K562 (cell line): ENCODE data around the gene MYO3B. TPM values are rescaled to one million over a fixed set of nuclear protein-coding genes. Genes with fewer than 3 reads are reported as not detected.

ENCODE experiments used
- ATAC-seq: fragments of 200-7000 bp; cut with Tn5 transposase; 3 replicates; pipeline ENCODE4 v1.9.1; 2020; ENCODE audit warnings: moderate library complexity
- BruUV-seq: library from RNA; stranded (reverse); fragments of 400-500 nt; replicated peaks from 2 replicates; lab custom pipeline; 2021; lab: Mats Ljungman, UMichigan
- CTCF ChIA-PET: fragments of 300-600 bp; formaldehyde crosslinking; extraction: SDS; loops from one replicate; lab custom pipeline; 2021; ENCODE audit warnings: low intra/inter-chr PET ratio; lab: Yijun Ruan, JAX
- POLR2A ChIA-PET: fragments of 300-600, 350-650 bp; sonication (Branson Sonifier 250); formaldehyde crosslinking; extraction: SDS; loops from one replicate; lab custom pipeline; 2021; ENCODE audit warnings: antibody characterized with exemption, inconsistent platforms; lab: Yijun Ruan, JAX
- DNase-seq, 4 experiments: peaks; one replicate each; pipeline versions ENCODE4 v3.0.0 to v3.0.0-alpha.2; 2011 to 2018; ENCODE audit warnings: low spot score in 3 of 4, mixed read lengths in 3 of 4; ENCODE audit errors: extremely low read depth in 1 of 4
- FAIRE-seq: peaks from 2 replicates; lab custom pipeline; 2011; peaks lifted over from hg19 to GRCh38; lab: Jason Lieb, UNC
- H2AFZ ChIP-seq: 2 replicates; pipeline ENCODE4 v1.6.0; 2011; ENCODE audit warnings: low read depth, low read length, control low read depth, inconsistent platforms
- H3K27ac ChIP-seq: fragments of 200-600 bp; 3 replicates; pipeline ENCODE4 v1.8.0; 2011; ENCODE audit warnings: low read depth, mild to moderate bottlenecking, control low read depth, inconsistent platforms, low read length, moderate library complexity, mixed read lengths; ENCODE audit errors: extremely low read depth
- H3K27me3 ChIP-seq, 2 experiments: fragments of 300-600 bp in 1 of 2; 2 replicates in 1 of 2; 3 replicates in 1 of 2; pipeline versions ENCODE4 v1.6.0 to v1.8.0; 2011; ENCODE audit warnings: inconsistent platforms in 2 of 2, low read length in 2 of 2, mild to moderate bottlenecking in 1 of 2, mixed read lengths in 1 of 2, moderate library complexity in 1 of 2; ENCODE audit not compliant: control insufficient read depth in 2 of 2, insufficient read depth in 2 of 2
- H3K36me3 ChIP-seq: fragments of 300-600 bp; 3 replicates; pipeline ENCODE4 v1.8.0; 2011; ENCODE audit warnings: mild to moderate bottlenecking, low read length, inconsistent platforms; ENCODE audit not compliant: control insufficient read depth, insufficient read depth
- H3K4me1 ChIP-seq, 2 experiments: fragments of 200-600 bp in 1 of 2; replicated peaks in 1 of 2; 2 replicates in 1 of 2; 3 replicates in 1 of 2; pipeline versions ENCODE4 v1.5.1 to v1.8.0; 2011; ENCODE audit warnings: inconsistent platforms in 2 of 2, low read length in 2 of 2, mild to moderate bottlenecking in 1 of 2, mixed read lengths in 1 of 2, moderate library complexity in 1 of 2; ENCODE audit not compliant: control insufficient read depth in 2 of 2, insufficient read depth in 2 of 2
- H3K4me2 ChIP-seq: 2 replicates; pipeline ENCODE4 v1.6.1; 2011; ENCODE audit warnings: low read length, control low read depth, inconsistent platforms, mixed read lengths; ENCODE audit not compliant: insufficient read depth
- H3K4me3 ChIP-seq: fragments of 200-600 bp; sonication (generic), shearing (Covaris generic); 2 replicates; pipeline ENCODE4 v1.5.1; 2016; ENCODE audit warnings: control low read depth, inconsistent platforms
- H3K79me2 ChIP-seq: fragments of 200-600 bp; 3 replicates; pipeline ENCODE4 v1.8.0; 2011; ENCODE audit warnings: low read length, inconsistent platforms; ENCODE audit not compliant: control insufficient read depth, insufficient read depth
- H3K9ac ChIP-seq, 2 experiments: 2 replicates each; pipeline versions ENCODE4 v1.6.0 to v1.6.1; 2011; ENCODE audit warnings: low read depth in 2 of 2, low read length in 2 of 2, control low read depth in 1 of 2, inconsistent platforms in 1 of 2, mild to moderate bottlenecking in 1 of 2, mixed read lengths in 1 of 2; ENCODE audit not compliant: insufficient read depth in 1 of 2
- H3K9me1 ChIP-seq: one replicate; pipeline ENCODE4 v1.6.0; 2011; ENCODE audit warnings: inconsistent platforms, mild to moderate bottlenecking, low read length, moderate library complexity; ENCODE audit not compliant: control insufficient read depth, insufficient read depth
- H3K9me3 ChIP-seq: replicated peaks from 2 replicates; pipeline ENCODE4 v1.5.1; 2011; ENCODE audit warnings: low read depth, low read length, inconsistent platforms; ENCODE audit not compliant: control insufficient read depth, insufficient read depth
- H4K20me1 ChIP-seq: replicated peaks from 2 replicates; pipeline ENCODE4 v1.6.1; 2011; ENCODE audit warnings: low read length, inconsistent platforms, mixed read lengths; ENCODE audit not compliant: control insufficient read depth, insufficient read depth
- CTCF ChIP-seq, 3 experiments: IDR thresholded peaks in 2 of 3; conservative IDR thresholded peaks in 1 of 3; 2 replicates each; pipeline ENCODE4 v1.5.1; 2011 to 2012; ENCODE audit warnings: low read length in 3 of 3, mild to moderate bottlenecking in 3 of 3, control low read depth in 2 of 3, improper control_type of control experiment in 1 of 3, inconsistent platforms in 1 of 3, low read depth in 1 of 3, mixed read lengths in 1 of 3, moderate library complexity in 1 of 3; ENCODE audit not compliant: insufficient read depth in 2 of 3
- CUX1 ChIP-seq: fragments of 200-800 bp; sonication (Bioruptor generic); IDR thresholded peaks from 2 replicates; pipeline ENCODE4 v1.6.1; 2016; ENCODE audit warnings: missing genetic modification characterization, missing compliant biosample characterization
- EGR1 ChIP-seq: fragments of 450-650 bp; conservative IDR thresholded peaks from 2 replicates; pipeline ENCODE4 v1.6.1; 2017; ENCODE audit warnings: mild to moderate bottlenecking
- ERF ChIP-seq: fragments of 450-650 bp; formaldehyde crosslinking; IDR thresholded peaks from 2 replicates; pipeline ENCODE4 v1.4.0; 2020; ENCODE audit warnings: mild to moderate bottlenecking, mixed read lengths
- HEY1 ChIP-seq: fragments of 250-450 bp; sonication (Bioruptor Pico); IDR thresholded peaks from 2 replicates; pipeline ENCODE4 v1.5.0; 2020; ENCODE audit warnings: mild to moderate bottlenecking, moderate library complexity, borderline replicate concordance
- PKNOX1 ChIP-seq: fragments of 450-650 bp; IDR thresholded peaks from 2 replicates; pipeline ENCODE4 v1.6.1; 2016
- SLC30A9 ChIP-seq: fragments of 250-450 bp; sonication (Bioruptor Pico); IDR thresholded peaks from 2 replicates; pipeline ENCODE4 v1.8.0; 2022; ENCODE audit warnings: mild to moderate bottlenecking, moderate library complexity
- SRSF9 ChIP-seq: fragments of 200-400 bp; formaldehyde crosslinking; IDR thresholded peaks from 2 replicates; pipeline ENCODE4 v1.6.1; 2017; ENCODE audit warnings: low read depth, low read length, borderline replicate concordance
- USF1 ChIP-seq: sonication (generic); formaldehyde crosslinking; IDR thresholded peaks from 2 replicates; pipeline ENCODE4 v1.9.0; 2022; ENCODE audit warnings: mild to moderate bottlenecking, missing genetic modification reagents
- ZNF280A ChIP-seq: fragments of 450-650 bp; IDR thresholded peaks from 2 replicates; pipeline ENCODE4 v1.6.1; 2018; ENCODE audit warnings: mild to moderate bottlenecking, low read depth; ENCODE audit not compliant: partially characterized antibody
- ZZZ3 ChIP-seq: fragments of 450-650 bp; IDR thresholded peaks from 2 replicates; pipeline ENCODE4 v1.6.1; 2016; ENCODE audit warnings: antibody characterized with exemption, mild to moderate bottlenecking, moderate library complexity
- WGBS: fragments of 100-300 bp; shearing (Covaris generic); methylation state at CpG from one replicate; pipeline ENCODE4 v1.1.6; 2016; ENCODE audit warnings: low coverage, mixed read lengths; ENCODE audit not compliant: insufficient coverage; ENCODE audit errors: missing lambda C conversion rate; 5-methylcytosine and 5-hydroxymethylcytosine counted together
- in situ Hi-C: fragments of 300-500 bp; cut with MboI; formaldehyde crosslinking; loops from 4 replicates; pipeline ENCODE4 v1.15.0; 2018; ENCODE audit warnings: inconsistent platforms, mixed read lengths
- intact Hi-C: fragments of 100-400 bp; cut with micrococcal nuclease; formaldehyde crosslinking; loops from 2 replicates; pipeline ENCODE4 v1.14.2; 2022
- polyA plus RNA-seq, 8 experiments: library from polyadenylated mRNA; depleted of rRNA in 4 of 8; stranded (reverse) in 5 of 8; unstranded in 3 of 8; fragments of >200 nt; fragmentation: Nextera tagmentation in 2 of 8; fragmentation: Illumina TruSeq in 1 of 8; extraction: Ambion mirVana in 2 of 8; extraction: Trizol in 1 of 8; gene quantifications; 2 replicates each; pipeline versions ENCODE4 v1.2.1 to v1.2.3, GENCODE V29; 2011 to 2014; ENCODE audit warnings: inconsistent platforms in 1 of 8, missing spikeins in 1 of 8
- total RNA-seq, 7 experiments: library from RNA; depleted of rRNA in 6 of 7; stranded (reverse); fragments of >200 nt in 6 of 7; fragmentation: Illumina TruSeq in 2 of 7; extraction: Trizol in 2 of 7; gene quantifications; 2 replicates each; pipeline versions ENCODE4 v1.2.1 to v1.2.3, GENCODE V29; 2011 to 2021; ENCODE audit warnings: low replicate concordance in 1 of 7

Gene MYO3B
- total and polyA plus RNA-seq, 9 of the 15 experiments (the other 6 are each of a cell fraction or from before 2014, with no cell fraction given) = 2.7 to 6.5 (median 3.6) TPM

- no peak for FAIRE-seq
- Histone ChIP-seq H4K20me1 (no peaks in the 10 kb centered on the region; the same call in 1 of the 2 replicates), H3K9me3 (no peaks in the 10 kb centered on the region), H3K79me2 (no peaks in the 10 kb centered on the region), H3K4me2 (no peak overlapping the region), H3K36me3 (no peaks in the 10 kb centered on the region), H3K9ac (no peak overlapping the region), H3K4me1 (no peaks in the 10 kb centered on the region; a peak in 1 of 5 replicates), H3K27ac (no peak overlapping the region), H3K9me1 (no peaks in the 10 kb centered on the region), H2AFZ (no peak overlapping the region), H3K27me3 (peaks cover 0 to 6% of the 10 kb centered on the region in 2 experiments; a peak in 2 of 5 replicates), H3K4me3 (no peak overlapping the region)
- in situ Hi-C loops = no loop called here
- POLR2A ChIA-PET = interaction anchor here (1.4 kb wide), 1 partner anchor 9 kb away, joined by 6 read pairs; no protein-coding TSS in a partner anchor
- no TSS peak for BruUV-seq
- CTCF ChIA-PET = no interaction called here
- WGBS = 11% methylated on average over 4 of the region's 4 CpGs
- intact Hi-C loops = loop anchor here (10.0 kb wide), 1 partner anchor 291 kb away; the partner anchor contains the start of gene GAD1
- no peak for DNase-seq
- ATAC-seq = peak; percentile 61; the same call in 1 of the 3 replicates
- TF ChIP-seq CUX1 (CRISPR knock-in tag) (no peak), CTCF (IDR thresholded peaks at IDR 0.05 in 2 of 3, conservative IDR thresholded peaks at IDR 0.05 in 1 of 3; ENCODE audit: insufficient read depth in 2 of 3, low read depth in 1 of 3, low read length in 3 of 3) (peak; percentile 19 to 34 (median 34); a peak in 3 of 6 replicates), EGR1 (no peak), USF1 (CRISPR knock-in tag) (no peak), SLC30A9 (CRISPR knock-in tag) (no peak), ZZZ3 (no peak), PKNOX1 (0 out of 2 replicates have a peak, but pooled peaks have one; percentile 31), ERF (no peak), SRSF9 (no peak), ZNF280A (no peak), HEY1 (CRISPR knock-in tag) (no peak)
Observed at GRCh38 chr2:170523506-170523905, 345.6 kb downstream of the MYO3B start.
